ENCODE data around the gene PIWIL1.

The PIWIL1 gene

GRCh38 chr12:130344529-130344928, 6.8 kb downstream of the PIWIL1 start:
- TF ChIP-seq CTCF (IDR thresholded peaks at IDR 0.05; ENCODE audit: control insufficient read depth, extremely low read depth, insufficient read depth), result no peak
- DNase-seq (ENCODE audit: low read depth), result no peak
- no peak overlapping the region for H3K4me3 ChIP-seq (ENCODE audit: low read depth, low read length)

DNA sequence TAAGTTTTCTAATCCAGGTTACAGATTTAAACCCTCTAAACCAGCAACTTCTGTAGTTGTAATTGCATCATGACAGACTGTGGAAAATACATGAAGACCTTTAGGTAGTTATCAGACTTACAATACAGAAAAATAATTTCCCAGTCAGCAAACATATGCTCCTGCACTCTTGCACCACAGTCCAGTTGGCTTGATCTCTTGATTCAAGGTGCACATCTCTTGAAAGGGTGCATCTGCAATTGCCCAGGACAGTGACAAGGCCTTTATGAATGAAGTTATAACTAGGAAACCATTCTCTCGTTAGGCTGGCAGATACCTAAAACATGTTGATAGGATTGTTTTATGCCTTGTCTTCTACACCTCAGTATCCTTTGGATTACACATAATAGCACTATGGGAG, 7.6 kb downstream of the PIWIL1 start:
- no peak for TF ChIP-seq CTCF (IDR thresholded peaks at IDR 0.05; ENCODE audit: control insufficient read depth, extremely low read depth, insufficient read depth)
- no peak overlapping the region for H3K4me3 ChIP-seq (ENCODE audit: low read depth, low read length)
- DNase-seq (ENCODE audit: low read depth), result no peak

DNA sequence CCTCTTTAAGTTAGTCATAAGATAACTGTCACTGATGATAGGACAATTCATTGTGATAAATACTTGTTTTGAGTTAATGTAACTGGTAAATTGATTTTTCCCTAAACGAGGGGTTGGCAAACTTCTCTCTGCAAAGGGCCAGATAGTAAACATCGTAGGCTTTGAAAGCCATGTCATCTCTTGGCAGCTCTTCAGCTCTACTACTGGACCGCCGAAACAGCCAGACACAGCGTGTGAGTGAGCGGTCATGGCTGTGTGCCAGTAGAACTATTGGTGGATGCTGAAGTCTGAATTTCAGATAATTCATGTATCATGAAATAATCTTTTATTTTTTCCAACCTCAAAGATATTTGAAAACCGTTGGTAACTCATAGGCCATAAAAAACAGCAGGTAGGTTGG, 9.9 kb downstream of the PIWIL1 start:
- no peak overlapping the region for H3K4me3 ChIP-seq (ENCODE audit: low read depth, low read length)
- no peak for TF ChIP-seq CTCF (IDR thresholded peaks at IDR 0.05; ENCODE audit: control insufficient read depth, extremely low read depth, insufficient read depth)
- DNase-seq (ENCODE audit: low read depth), result no peak

- H3K4me3 ChIP-seq (ENCODE audit: low read depth, low read length), result no peak overlapping the region
- DNase-seq (ENCODE audit: low read depth), result no peak
- TF ChIP-seq CTCF (IDR thresholded peaks at IDR 0.05; ENCODE audit: control insufficient read depth, extremely low read depth, insufficient read depth), result no peak
Observed at GRCh38 chr12:130350715-130351114, 13.0 kb downstream of the PIWIL1 start.

DNA sequence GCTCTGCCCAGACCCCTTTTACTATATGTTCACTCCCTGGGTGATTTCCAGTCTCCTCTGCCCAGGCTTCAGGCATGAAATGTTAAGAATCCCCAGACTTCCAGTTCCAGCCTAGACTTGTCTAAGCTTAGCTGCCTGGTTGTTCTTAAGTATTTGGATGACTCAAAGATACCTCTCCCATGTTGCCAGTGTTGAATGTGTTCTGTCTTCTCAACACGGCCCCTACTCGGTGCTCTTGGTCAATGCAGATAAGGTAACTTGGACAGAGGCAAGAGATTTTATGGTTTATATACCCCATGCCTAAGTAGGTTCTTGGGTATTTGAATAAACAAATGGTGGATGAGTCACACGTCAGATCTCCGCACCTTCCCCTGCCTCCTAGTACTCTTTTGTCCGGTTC, 13.6 kb downstream of the PIWIL1 start:
- no peak for DNase-seq (ENCODE audit: low read depth)
- no peak for TF ChIP-seq CTCF (IDR thresholded peaks at IDR 0.05; ENCODE audit: control insufficient read depth, extremely low read depth, insufficient read depth)
- no peak overlapping the region for H3K4me3 ChIP-seq (ENCODE audit: low read depth, low read length)

DNA sequence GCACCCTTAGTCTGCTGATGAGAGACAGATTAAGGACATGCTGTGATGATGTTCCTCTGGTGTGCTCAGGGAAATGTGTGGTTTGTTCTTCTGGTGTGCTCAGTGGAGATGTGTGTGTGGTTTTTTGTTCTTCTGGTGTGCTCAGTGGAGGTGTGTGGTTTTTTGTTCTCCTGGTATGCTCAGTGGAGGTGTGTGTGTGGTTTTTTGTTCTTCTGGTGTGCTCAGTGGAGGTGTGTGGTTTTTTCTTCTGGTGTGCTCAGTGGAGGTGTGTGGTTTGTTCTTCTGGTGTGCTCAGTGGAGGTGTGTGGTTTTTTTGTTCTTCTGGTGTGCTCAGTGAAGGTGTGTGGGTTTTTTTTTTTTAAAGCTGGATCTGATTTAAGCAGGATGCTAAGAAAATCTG, 15.4 kb downstream of the PIWIL1 start:
- H3K4me3 ChIP-seq (ENCODE audit: low read depth, low read length), result no peak overlapping the region
- no peak for TF ChIP-seq CTCF (IDR thresholded peaks at IDR 0.05; ENCODE audit: control insufficient read depth, extremely low read depth, insufficient read depth)
- no peak for DNase-seq (ENCODE audit: low read depth)

DNA sequence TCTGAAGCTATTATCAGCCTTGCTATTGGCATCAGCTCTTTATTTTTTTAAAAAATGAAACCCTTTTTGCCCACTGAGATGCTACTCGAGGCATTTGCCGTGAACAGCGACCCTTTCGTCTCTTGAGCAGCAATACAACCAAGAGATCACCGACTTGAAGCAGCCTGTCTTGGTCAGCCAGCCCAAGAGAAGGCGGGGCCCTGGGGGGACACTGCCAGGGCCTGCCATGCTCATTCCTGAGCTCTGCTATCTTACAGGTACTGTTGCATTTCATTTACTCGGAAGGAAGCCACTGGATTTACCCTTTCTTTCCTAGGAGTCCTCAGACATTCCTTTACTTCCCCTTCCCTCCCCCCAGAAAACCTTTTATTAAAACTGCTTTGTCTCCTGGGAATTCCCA, 16.7 kb downstream of the PIWIL1 start:
- H3K4me3 ChIP-seq (ENCODE audit: low read depth, low read length), result no peak overlapping the region
- no peak for TF ChIP-seq CTCF (IDR thresholded peaks at IDR 0.05; ENCODE audit: control insufficient read depth, extremely low read depth, insufficient read depth)
- no peak for DNase-seq (ENCODE audit: low read depth)
